ENCODE data around the gene PARVA. TPM values are rescaled to one million over a fixed set of nuclear protein-coding genes. Genes with fewer than 3 reads are reported as not detected.

The PARVA gene
- total RNA-seq, 1 experiment from 2014 or later: 29.1 TPM

DNA sequence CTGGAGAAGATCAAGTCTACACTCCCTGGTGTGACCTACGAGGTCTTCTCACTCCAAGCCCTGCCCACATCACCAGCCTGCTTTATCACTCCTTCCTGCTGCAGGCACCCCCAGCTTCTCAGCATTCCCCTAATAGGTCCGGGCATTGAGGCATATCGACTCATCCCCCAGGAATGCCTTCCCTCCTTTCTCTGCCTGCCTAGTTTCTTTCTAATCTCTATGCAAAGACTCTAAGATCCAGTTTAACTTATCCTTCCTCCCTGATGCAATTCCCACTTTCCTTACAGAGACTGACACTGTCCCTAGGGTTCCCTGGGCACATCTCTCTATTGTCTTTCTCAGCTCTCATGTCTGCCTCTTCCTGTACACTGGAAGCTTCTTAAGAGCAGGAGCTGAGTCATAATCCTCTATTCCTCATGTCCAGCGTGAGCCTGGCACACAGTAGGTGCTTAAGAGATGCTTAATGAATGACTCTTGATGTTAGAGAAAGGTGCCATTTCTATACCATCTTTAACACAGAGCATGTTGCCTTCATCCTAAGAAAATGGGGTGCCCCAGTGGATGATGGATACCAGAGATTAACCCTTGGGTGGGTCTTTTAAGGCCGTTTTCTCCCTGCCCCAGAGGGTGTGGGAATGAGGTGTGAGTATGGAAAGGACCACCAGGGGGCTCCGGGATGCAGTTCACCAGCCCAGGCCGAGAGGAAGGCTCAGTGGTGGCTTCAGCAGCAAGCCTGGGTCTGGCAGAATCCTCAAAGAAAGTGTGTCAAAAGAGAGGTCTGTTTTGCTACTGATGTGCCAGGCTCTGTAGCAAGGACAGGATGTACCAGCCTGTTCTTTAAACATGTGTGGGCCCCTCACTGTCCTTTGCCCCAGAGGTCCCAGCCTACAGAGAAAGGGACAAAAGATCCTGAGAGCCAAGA lies 34.7 kb downstream of the PARVA start:
- Histone ChIP-seq H3K4me3 (ENCODE audit: low read depth in 2 of 2, low read length in 2 of 2) (no peak overlapping the region), H3K27me3 (ENCODE audit: control insufficient read depth, insufficient read depth, low read length) (no peaks in the 10 kb centered on the region), H3K27ac (ENCODE audit: low read length) (peak overlapping the region; percentile 20; the same call in 1 of the 2 replicates), H3K9me3 (ENCODE audit: control insufficient read depth, insufficient read depth, low read depth, low read length) (no peaks in the 10 kb centered on the region), H3K36me3 (ENCODE audit: control insufficient read depth, insufficient read depth, low read length) (no peaks in the 10 kb centered on the region), H3K4me1 (ENCODE audit: control insufficient read depth, insufficient read depth, low read length) (peaks cover 10% of the 10 kb centered on the region)
- intact Hi-C loops (cut with micrococcal nuclease; ENCODE audit: unreplicated experiment): loop anchor here (10.0 kb wide), 2 partner anchors 263 to 483 kb away; partner anchors contain the start of gene TEAD1
- peak; percentile 95 for ATAC-seq
- DNase-seq (ENCODE audit: low read depth, low spot score): no peak
- CTCF ChIA-PET: no interaction called here
- in situ Hi-C loops (cut with HindIII; ENCODE audit: low pct_unique_long_range_greater_than_20kb, low sequenced_read_pairs): no loop called here
- TF ChIP-seq, protein P1, sequence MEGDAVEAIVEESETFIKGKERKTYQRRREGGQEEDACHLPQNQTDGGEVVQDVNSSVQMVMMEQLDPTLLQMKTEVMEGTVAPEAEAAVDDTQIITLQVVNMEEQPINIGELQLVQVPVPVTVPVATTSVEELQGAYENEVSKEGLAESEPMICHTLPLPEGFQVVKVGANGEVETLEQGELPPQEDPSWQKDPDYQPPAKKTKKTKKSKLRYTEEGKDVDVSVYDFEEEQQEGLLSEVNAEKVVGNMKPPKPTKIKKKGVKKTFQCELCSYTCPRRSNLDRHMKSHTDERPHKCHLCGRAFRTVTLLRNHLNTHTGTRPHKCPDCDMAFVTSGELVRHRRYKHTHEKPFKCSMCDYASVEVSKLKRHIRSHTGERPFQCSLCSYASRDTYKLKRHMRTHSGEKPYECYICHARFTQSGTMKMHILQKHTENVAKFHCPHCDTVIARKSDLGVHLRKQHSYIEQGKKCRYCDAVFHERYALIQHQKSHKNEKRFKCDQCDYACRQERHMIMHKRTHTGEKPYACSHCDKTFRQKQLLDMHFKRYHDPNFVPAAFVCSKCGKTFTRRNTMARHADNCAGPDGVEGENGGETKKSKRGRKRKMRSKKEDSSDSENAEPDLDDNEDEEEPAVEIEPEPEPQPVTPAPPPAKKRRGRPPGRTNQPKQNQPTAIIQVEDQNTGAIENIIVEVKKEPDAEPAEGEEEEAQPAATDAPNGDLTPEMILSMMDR (IDR thresholded peaks at IDR 0.05): peak; percentile 86
- TF ChIP-seq TCF7L2 (IDR thresholded peaks at IDR 0.05; ENCODE audit: low read depth, low read length): no peak
- no TSS peak for BruUV-seq (replicated peaks)
- POLR2A ChIA-PET: no interaction called here

DNA sequence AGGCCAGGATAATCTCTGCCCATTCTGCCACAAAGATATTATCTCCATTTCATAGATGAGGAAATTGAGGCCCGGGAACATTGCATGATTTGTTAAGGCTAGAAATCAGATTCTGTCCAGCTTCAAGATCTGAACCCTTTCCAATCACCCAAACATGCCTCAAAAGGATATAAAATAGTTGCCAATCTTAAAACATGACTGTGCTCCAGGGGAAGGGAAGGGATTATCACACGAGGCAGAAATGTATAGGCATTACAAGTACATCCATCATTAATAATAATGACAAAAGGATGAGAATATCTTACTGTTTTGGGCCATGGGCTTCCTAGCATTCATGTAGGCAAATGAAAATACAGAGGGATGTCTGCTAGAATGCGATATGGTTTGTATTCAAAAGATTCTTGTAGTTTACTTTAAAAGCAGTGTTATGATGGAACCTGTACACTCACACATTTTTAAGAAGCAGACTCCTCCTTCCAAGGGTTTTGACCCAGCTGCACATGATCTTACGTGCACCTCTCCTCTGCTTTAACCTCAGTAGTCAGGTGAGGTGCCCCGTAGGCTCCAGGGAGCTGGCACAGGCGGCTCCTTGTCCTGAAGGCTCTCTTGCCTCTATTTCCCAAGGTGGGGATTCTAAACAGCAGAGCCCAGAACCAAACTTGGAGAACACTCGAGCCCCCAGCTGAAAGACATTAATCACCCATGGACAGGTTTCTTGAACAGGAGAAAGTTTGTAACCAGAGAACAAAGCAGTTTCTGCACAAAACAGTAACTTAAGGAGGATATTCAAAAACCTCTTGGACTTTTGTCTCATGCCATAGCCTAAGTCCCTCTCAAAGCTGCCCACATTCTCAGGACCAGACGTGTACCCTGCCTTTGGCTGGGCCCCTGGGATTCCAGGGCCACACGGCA lies 36.0 kb downstream of the PARVA start:
- Histone ChIP-seq H3K36me3 (ENCODE audit: control insufficient read depth, insufficient read depth, low read length) (no peaks in the 10 kb centered on the region), H3K9me3 (ENCODE audit: control insufficient read depth, insufficient read depth, low read depth, low read length) (no peaks in the 10 kb centered on the region), H3K27ac (ENCODE audit: low read length) (no peak overlapping the region; the same call in 1 of the 2 replicates), H3K4me1 (ENCODE audit: control insufficient read depth, insufficient read depth, low read length) (peaks cover 10% of the 10 kb centered on the region), H3K4me3 (ENCODE audit: low read depth in 2 of 2, low read length in 2 of 2) (no peak overlapping the region), H3K27me3 (ENCODE audit: control insufficient read depth, insufficient read depth, low read length) (no peaks in the 10 kb centered on the region)
- TF ChIP-seq, protein P1 (IDR thresholded peaks at IDR 0.05): no peak
- TF ChIP-seq, protein P2, sequence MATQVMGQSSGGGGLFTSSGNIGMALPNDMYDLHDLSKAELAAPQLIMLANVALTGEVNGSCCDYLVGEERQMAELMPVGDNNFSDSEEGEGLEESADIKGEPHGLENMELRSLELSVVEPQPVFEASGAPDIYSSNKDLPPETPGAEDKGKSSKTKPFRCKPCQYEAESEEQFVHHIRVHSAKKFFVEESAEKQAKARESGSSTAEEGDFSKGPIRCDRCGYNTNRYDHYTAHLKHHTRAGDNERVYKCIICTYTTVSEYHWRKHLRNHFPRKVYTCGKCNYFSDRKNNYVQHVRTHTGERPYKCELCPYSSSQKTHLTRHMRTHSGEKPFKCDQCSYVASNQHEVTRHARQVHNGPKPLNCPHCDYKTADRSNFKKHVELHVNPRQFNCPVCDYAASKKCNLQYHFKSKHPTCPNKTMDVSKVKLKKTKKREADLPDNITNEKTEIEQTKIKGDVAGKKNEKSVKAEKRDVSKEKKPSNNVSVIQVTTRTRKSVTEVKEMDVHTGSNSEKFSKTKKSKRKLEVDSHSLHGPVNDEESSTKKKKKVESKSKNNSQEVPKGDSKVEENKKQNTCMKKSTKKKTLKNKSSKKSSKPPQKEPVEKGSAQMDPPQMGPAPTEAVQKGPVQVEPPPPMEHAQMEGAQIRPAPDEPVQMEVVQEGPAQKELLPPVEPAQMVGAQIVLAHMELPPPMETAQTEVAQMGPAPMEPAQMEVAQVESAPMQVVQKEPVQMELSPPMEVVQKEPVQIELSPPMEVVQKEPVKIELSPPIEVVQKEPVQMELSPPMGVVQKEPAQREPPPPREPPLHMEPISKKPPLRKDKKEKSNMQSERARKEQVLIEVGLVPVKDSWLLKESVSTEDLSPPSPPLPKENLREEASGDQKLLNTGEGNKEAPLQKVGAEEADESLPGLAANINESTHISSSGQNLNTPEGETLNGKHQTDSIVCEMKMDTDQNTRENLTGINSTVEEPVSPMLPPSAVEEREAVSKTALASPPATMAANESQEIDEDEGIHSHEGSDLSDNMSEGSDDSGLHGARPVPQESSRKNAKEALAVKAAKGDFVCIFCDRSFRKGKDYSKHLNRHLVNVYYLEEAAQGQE (IDR thresholded peaks at IDR 0.05; ENCODE audit: insufficient read depth in 1 of 2, low read depth in 2 of 2, low read length in 1 of 2): no peak
- TF ChIP-seq SIN3A (IDR thresholded peaks at IDR 0.05; ENCODE audit: borderline replicate concordance, insufficient read depth, low read depth, low read length): no peak
- no peak for TF ChIP-seq POLR2AphosphoS5 (IDR thresholded peaks at IDR 0.05; ENCODE audit: low read depth, low read length)
- no peak for TF ChIP-seq TCF7L2 (IDR thresholded peaks at IDR 0.05; ENCODE audit: low read depth, low read length)
- POLR2A ChIA-PET: no interaction called here
- in situ Hi-C loops (cut with HindIII; ENCODE audit: low pct_unique_long_range_greater_than_20kb, low sequenced_read_pairs): no loop called here
- intact Hi-C loops (cut with micrococcal nuclease; ENCODE audit: unreplicated experiment): loop anchor here (10.0 kb wide), 2 partner anchors 261 to 481 kb away; partner anchors contain the start of gene TEAD1
- DNase-seq (ENCODE audit: low read depth, low spot score): no peak
- CTCF ChIA-PET: interaction anchor here (0.8 kb wide), 1 partner anchor 74 kb away, joined by 3 read pairs; no protein-coding TSS in a partner anchor
- no peak for ATAC-seq
- BruUV-seq (replicated peaks): no TSS peak

All from Panc1 (cell line).